Endodermal cell (in vitro differentiated cells): ENCODE data around the gene LACRT. TPM values are rescaled to one million over a fixed set of nuclear protein-coding genes. Genes with fewer than 3 reads are reported as not detected.
A peak's percentile ranks its signal among the peaks of the same experiment; 100 is the strongest.

ENCODE experiments used
- DNase-seq: peaks from one replicate; pipeline ENCODE4 v3.0.0-alpha.2; 2017
- H3K27ac ChIP-seq: 2 replicates; pipeline ENCODE4 v1.5.1; 2013; ENCODE audit warnings: mild to moderate bottlenecking, low read depth, low read length, moderate library complexity
- H3K27me3 ChIP-seq: 2 replicates; pipeline ENCODE4 v1.6.1; 2013; ENCODE audit warnings: mild to moderate bottlenecking, low read length, moderate library complexity; ENCODE audit not compliant: insufficient read depth, control insufficient read depth, poor library complexity, severe bottlenecking
- H3K36me3 ChIP-seq: 2 replicates; pipeline ENCODE4 v1.7.0; 2013; ENCODE audit warnings: mild to moderate bottlenecking, low read length, moderate library complexity; ENCODE audit not compliant: control insufficient read depth, insufficient read depth
- H3K4me1 ChIP-seq: one replicate; pipeline ENCODE4 v1.7.0; 2013; ENCODE audit warnings: low read length; ENCODE audit not compliant: control insufficient read depth, insufficient read depth
- H3K4me3 ChIP-seq: 2 replicates; pipeline ENCODE4 v1.5.1; 2013; ENCODE audit warnings: mild to moderate bottlenecking, low read length, moderate library complexity
- H3K9ac ChIP-seq: 2 replicates; pipeline ENCODE4 v1.6.1; 2013; ENCODE audit warnings: mild to moderate bottlenecking, low read length, moderate library complexity; ENCODE audit not compliant: poor library complexity, severe bottlenecking; ENCODE audit errors: extremely low read depth
- H3K9me3 ChIP-seq: 2 replicates; pipeline ENCODE4 v1.6.1; 2013; ENCODE audit warnings: mild to moderate bottlenecking, low read length, moderate library complexity; ENCODE audit not compliant: control insufficient read depth
- H3K27ac Mint-ChIP-seq: 2 replicates; pipeline ENCODE4 v1.8.0; 2020; ENCODE audit warnings: mixed read lengths
- H3K27me3 Mint-ChIP-seq: 2 replicates; pipeline ENCODE4 v1.8.0; 2021; ENCODE audit warnings: mild to moderate bottlenecking, mixed read lengths; ENCODE audit not compliant: insufficient read depth
- H3K36me3 Mint-ChIP-seq: 2 replicates; pipeline ENCODE4 v1.8.0; 2020; ENCODE audit warnings: low read depth, mixed read lengths
- H3K4me1 Mint-ChIP-seq: 2 replicates; pipeline ENCODE4 v1.8.0; 2020; ENCODE audit warnings: mixed read lengths
- H3K4me3 Mint-ChIP-seq: 2 replicates; pipeline ENCODE4 v1.8.0; 2020; ENCODE audit warnings: mild to moderate bottlenecking, moderate library complexity, mixed read lengths
- H3K9me3 Mint-ChIP-seq: 2 replicates; pipeline ENCODE4 v1.8.0; 2020; ENCODE audit warnings: mild to moderate bottlenecking, mixed read lengths
- WGBS, 2 experiments: methylation state at CpG; one replicate each; pipeline versions ENCODE4 v1.1.5 to v1.1.7; 2013; ENCODE audit warnings: missing lambda C conversion rate in 2 of 2, mixed read lengths in 1 of 2; ENCODE audit not compliant: insufficient coverage in 1 of 2, insufficient read length in 1 of 2; 5-methylcytosine and 5-hydroxymethylcytosine counted together
- total RNA-seq, 2 donors: library from RNA; stranded (reverse); fragmentation: NEBNext Ultra II Directional in 1 of 2; extraction: Animal tissue kit (Norgen Biotek cat#: 25700) in 1 of 2; gene quantifications; 2 replicates in 1 of 2; 3 replicates in 1 of 2; pipeline ENCODE4 v1.2.1, GENCODE V29; 2021
- TF ChIP-seq, protein P1 (sequence below): fragments of 200-600 bp; sonication (generic); conservative IDR thresholded peaks from 2 replicates; pipeline ENCODE4 v1.5.0; 2021; ENCODE audit warnings: antibody characterized with exemption, mild to moderate bottlenecking

The LACRT gene
- total RNA-seq, 2 donors from 2014 or later, result not detected

- peaks cover 66% of the 10 kb centered on the region for H3K27me3 ChIP-seq
- TF ChIP-seq, protein P1, sequence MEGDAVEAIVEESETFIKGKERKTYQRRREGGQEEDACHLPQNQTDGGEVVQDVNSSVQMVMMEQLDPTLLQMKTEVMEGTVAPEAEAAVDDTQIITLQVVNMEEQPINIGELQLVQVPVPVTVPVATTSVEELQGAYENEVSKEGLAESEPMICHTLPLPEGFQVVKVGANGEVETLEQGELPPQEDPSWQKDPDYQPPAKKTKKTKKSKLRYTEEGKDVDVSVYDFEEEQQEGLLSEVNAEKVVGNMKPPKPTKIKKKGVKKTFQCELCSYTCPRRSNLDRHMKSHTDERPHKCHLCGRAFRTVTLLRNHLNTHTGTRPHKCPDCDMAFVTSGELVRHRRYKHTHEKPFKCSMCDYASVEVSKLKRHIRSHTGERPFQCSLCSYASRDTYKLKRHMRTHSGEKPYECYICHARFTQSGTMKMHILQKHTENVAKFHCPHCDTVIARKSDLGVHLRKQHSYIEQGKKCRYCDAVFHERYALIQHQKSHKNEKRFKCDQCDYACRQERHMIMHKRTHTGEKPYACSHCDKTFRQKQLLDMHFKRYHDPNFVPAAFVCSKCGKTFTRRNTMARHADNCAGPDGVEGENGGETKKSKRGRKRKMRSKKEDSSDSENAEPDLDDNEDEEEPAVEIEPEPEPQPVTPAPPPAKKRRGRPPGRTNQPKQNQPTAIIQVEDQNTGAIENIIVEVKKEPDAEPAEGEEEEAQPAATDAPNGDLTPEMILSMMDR, result no peak
- H3K36me3 ChIP-seq, result no peaks in the 10 kb centered on the region
- H3K4me3 Mint-ChIP-seq, result peak overlapping the region; percentile 64
- H3K27ac ChIP-seq, result no peak overlapping the region
- no peaks in the 10 kb centered on the region for H3K9me3 Mint-ChIP-seq
- peaks cover 86% of the 10 kb centered on the region for H3K27me3 Mint-ChIP-seq
- H3K36me3 Mint-ChIP-seq, result no peaks in the 10 kb centered on the region
- peak; percentile 68 for DNase-seq
- no peaks in the 10 kb centered on the region for H3K9me3 ChIP-seq
- H3K9ac ChIP-seq, result no peak overlapping the region
- peaks cover 8% of the 10 kb centered on the region for H3K4me1 ChIP-seq
- no peak overlapping the region for H3K27ac Mint-ChIP-seq
- H3K4me1 Mint-ChIP-seq, result peaks cover 51% of the 10 kb centered on the region
- 80% methylated on average over 5 of the region's 5 CpGs; no CpG with 5 or more reads in 1 of the 2 experiments for WGBS, 2 experiments
- H3K4me3 ChIP-seq, result no peak overlapping the region
Measured at GRCh38 chr12:54589964-54590363, 44.7 kb downstream of the LACRT start.

DNA sequence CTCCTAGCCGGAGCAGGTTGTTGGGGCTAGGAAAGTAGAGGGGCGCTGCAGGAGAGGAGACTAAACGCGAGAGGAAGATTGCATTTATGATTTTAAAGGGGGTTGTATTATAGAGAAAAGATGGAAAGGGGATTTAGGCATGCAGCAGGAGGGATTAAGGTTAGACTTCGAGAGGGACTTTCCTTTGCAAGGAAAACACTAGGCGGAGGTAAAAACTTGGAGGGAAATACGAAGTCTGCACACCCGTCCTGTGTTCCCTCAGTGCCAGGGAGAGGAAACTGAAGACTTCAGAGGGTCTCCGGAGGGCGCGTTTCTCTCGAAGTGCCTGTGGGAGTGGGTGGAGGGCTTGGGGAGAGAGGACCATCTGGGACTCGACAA lies 45.8 kb downstream of the LACRT start:
- H3K4me3 Mint-ChIP-seq, result peak overlapping the region; percentile 64
- WGBS, 2 experiments, result 26 to 32% methylated on average over 13 of the region's 13 CpGs
- peak overlapping the region; percentile 77 for H3K4me3 ChIP-seq
- H3K36me3 ChIP-seq, result no peaks in the 10 kb centered on the region
- no peak for DNase-seq
- H3K36me3 Mint-ChIP-seq, result no peaks in the 10 kb centered on the region
- TF ChIP-seq, protein P1, result no peak
- H3K4me1 Mint-ChIP-seq, result peaks cover 58% of the 10 kb centered on the region
- peaks cover 65% of the 10 kb centered on the region for H3K27me3 ChIP-seq
- no peak overlapping the region for H3K9ac ChIP-seq
- no peak overlapping the region for H3K27ac ChIP-seq
- peaks cover 86% of the 10 kb centered on the region for H3K27me3 Mint-ChIP-seq
- H3K27ac Mint-ChIP-seq, result no peak overlapping the region
- peaks cover 7% of the 10 kb centered on the region for H3K4me1 ChIP-seq
- H3K9me3 ChIP-seq, result no peaks in the 10 kb centered on the region
- no peaks in the 10 kb centered on the region for H3K9me3 Mint-ChIP-seq

DNA sequence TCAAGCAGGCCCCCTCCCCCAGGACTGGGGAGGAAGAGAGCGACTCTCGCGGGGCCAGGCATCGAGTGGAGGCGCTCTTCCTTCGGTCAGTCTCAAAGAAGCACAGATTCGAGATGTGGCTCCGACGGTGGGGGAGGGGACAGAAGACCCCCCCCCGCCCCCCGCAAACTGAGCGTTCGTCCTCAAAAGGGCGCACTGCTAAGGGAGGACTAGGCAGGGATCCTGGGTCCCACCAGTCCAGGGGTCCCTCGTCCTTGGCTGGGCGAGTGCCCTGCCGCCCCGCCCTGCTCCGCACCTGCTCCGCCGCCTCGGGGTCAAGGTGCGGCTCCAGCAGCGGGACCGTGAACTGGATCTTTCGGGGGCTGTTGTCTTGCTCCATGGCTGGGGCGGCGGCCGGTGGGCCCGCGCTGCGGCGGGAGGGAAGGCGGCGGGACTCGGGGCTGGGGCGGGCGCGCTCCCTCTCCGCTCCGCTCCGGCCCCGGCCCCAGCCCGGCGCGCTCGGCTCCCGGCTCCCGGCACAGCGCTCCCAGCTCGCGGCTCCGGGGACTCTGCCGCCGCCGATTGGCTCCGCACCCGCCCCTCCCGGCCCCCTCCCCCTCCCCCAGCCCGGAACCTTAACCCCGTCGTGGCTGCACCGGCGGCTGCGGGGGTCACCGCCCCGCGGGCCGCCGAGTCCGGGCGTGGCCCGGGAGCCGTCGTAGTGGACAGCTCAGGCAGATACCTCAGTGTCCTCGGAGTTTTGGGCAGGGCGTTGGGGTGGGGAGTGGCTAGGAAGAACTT lies 46.4 kb downstream of the LACRT start, which contains the start of gene PPP1R1A:
PPP1R1A (minus strand) TSS at position 550 of the 780 bp plus-strand sequence; CDS start at position 379, 171 bp downstream.
- Histone ChIP-seq H3K9me3 (no peaks in the 10 kb centered on the region), H3K4me3 (peak within 1 kb of the TSS; percentile 77), H3K27me3 (peaks cover 65% of the 10 kb centered on the region), H3K36me3 (no peaks in the 10 kb centered on the region), H3K9ac (peak within 1 kb of the TSS; percentile 3), H3K4me1 (peaks cover 4% of the 10 kb centered on the region), H3K27ac (peak within 1 kb of the TSS; percentile 24)
- Mint-ChIP-seq H3K4me1 (peaks cover 54% of the 10 kb centered on the region), H3K4me3 (peak within 1 kb of the TSS; percentile 64), H3K27me3 (peaks cover 87% of the 10 kb centered on the region), H3K36me3 (no peaks in the 10 kb centered on the region), H3K27ac (no peak within 1 kb of the TSS), H3K9me3 (no peaks in the 10 kb centered on the region)
- TF ChIP-seq, protein P1, result no peak
- 0% methylated on average over 17 to 70 of the region's 77 CpGs for WGBS, 2 experiments
- DNase-seq, result peak; percentile 91
